ENCODE data around the gene THTPA. TPM values are rescaled to one million over a fixed set of nuclear protein-coding genes. Genes with fewer than 3 reads are reported as not detected.

Gene THTPA
- total RNA-seq, 4 donors from 2014 or later = 2.8 to 10.9 (median 10.7) TPM

- DNase-seq (ENCODE audit: low spot score in 2 of 2) = no peak
- TF ChIP-seq POLR2A (IDR thresholded peaks at IDR 0.05) = no peak
- TF ChIP-seq CTCF (IDR thresholded peaks at IDR 0.05) = no peak
- H3K4me3 ChIP-seq (ENCODE audit: low read depth, poor library complexity, severe bottlenecking) = no peak overlapping the region
- intact Hi-C loops (cut with DNase I; ENCODE audit: low total_unique reads) = no loop called here
- WGBS, 2 donors = 83 to 84% methylated on average over 10 of the region's 10 CpGs
Measured at GRCh38 chr14:23546450-23547035, 9.5 kb upstream of the THTPA start.

- no peak for DNase-seq (ENCODE audit: low spot score in 2 of 2)
- TF ChIP-seq POLR2A (IDR thresholded peaks at IDR 0.05) (no peak), CTCF (IDR thresholded peaks at IDR 0.05) (no peak)
- 82 to 84% methylated on average over 2 of the region's 2 CpGs for WGBS, 2 donors
- H3K4me3 ChIP-seq (ENCODE audit: low read depth, poor library complexity, severe bottlenecking) = no peak overlapping the region
- intact Hi-C loops (cut with DNase I; ENCODE audit: low total_unique reads) = no loop called here
Measured at GRCh38 chr14:23547924-23548323, 8.1 kb upstream of the THTPA start.

GRCh38 chr14:23548351-23549318, 7.4 kb upstream of the THTPA start:
- H3K4me3 ChIP-seq (ENCODE audit: low read depth, poor library complexity, severe bottlenecking) = no peak overlapping the region
- 60 to 65% methylated on average over 18 of the region's 18 CpGs for WGBS, 2 donors
- intact Hi-C loops (cut with DNase I; ENCODE audit: low total_unique reads) = no loop called here
- TF ChIP-seq CTCF (IDR thresholded peaks at IDR 0.05) (peak in 1 of 3 donors; percentile 12), POLR2A (IDR thresholded peaks at IDR 0.05) (no peak)
- DNase-seq (ENCODE audit: low spot score in 2 of 2) = no peak

- no peak for DNase-seq (ENCODE audit: low spot score in 2 of 2)
- intact Hi-C loops (cut with DNase I; ENCODE audit: low total_unique reads) = no loop called here
- TF ChIP-seq CTCF (IDR thresholded peaks at IDR 0.05) = peak in 1 of 3 donors; percentile 10
- no peak for TF ChIP-seq POLR2A (IDR thresholded peaks at IDR 0.05)
- no peak overlapping the region for H3K4me3 ChIP-seq (ENCODE audit: low read depth, poor library complexity, severe bottlenecking)
- WGBS, 2 donors = 52 to 53% methylated on average over 12 of the region's 12 CpGs
Measured at GRCh38 chr14:23550131-23550811, 5.8 kb upstream of the THTPA start.

GRCh38 chr14:23550812-23551265, 5.2 kb upstream of the THTPA start:
- intact Hi-C loops (cut with DNase I; ENCODE audit: low total_unique reads) = no loop called here
- 2 to 3% methylated on average over 36 to 37 of the region's 37 CpGs for WGBS, 2 donors
- TF ChIP-seq CTCF (IDR thresholded peaks at IDR 0.05) (no peak), POLR2A (IDR thresholded peaks at IDR 0.05) (no peak)
- DNase-seq (ENCODE audit: low spot score in 2 of 2) = no peak
- H3K4me3 ChIP-seq (ENCODE audit: low read depth, poor library complexity, severe bottlenecking) = peak overlapping the region; percentile 40
